Neural progenitor cell (in vitro differentiated cells): ENCODE measurements around the gene ODF2.

ENCODE experiments used
- EZH2 ChIP-seq: fragments of 200-600 bp; sonication (generic); IDR thresholded peaks from 2 replicates; pipeline ENCODE4 v1.6.1; 2017; ENCODE audit warnings: antibody characterized with exemption, mild to moderate bottlenecking, moderate library complexity
- EZH2phosphoT487 ChIP-seq: fragments of 200-600 bp; sonication (generic); IDR thresholded peaks from 2 replicates; pipeline ENCODE4 v1.6.1; 2017; ENCODE audit warnings: antibody characterized with exemption
- TF ChIP-seq, protein P1 (sequence below): fragments of 200-600 bp; sonication (generic); IDR thresholded peaks from 2 replicates; pipeline ENCODE4 v1.5.1; 2017; ENCODE audit warnings: antibody characterized with exemption, mild to moderate bottlenecking

DNA sequence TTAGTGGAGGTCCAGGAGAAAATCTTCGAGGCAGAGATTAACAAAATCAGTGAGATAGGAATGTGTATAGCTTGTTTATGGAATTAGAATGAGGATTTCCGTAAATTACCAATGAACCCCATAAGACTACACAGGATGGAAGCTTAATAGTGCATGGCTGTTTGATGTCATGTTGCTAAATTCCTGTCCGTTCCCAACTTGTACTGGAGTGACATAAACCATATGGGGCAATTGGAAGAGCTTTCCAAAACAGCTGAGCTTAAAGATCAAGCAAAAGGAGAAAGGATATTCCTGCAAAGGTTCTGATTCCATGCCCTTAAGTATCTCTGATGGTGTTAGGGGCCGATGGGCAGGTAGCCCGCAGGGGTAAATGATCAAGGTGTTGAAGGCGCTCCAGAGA, 66.2 kb downstream of the ODF2 start:
- TF ChIP-seq, protein P1, sequence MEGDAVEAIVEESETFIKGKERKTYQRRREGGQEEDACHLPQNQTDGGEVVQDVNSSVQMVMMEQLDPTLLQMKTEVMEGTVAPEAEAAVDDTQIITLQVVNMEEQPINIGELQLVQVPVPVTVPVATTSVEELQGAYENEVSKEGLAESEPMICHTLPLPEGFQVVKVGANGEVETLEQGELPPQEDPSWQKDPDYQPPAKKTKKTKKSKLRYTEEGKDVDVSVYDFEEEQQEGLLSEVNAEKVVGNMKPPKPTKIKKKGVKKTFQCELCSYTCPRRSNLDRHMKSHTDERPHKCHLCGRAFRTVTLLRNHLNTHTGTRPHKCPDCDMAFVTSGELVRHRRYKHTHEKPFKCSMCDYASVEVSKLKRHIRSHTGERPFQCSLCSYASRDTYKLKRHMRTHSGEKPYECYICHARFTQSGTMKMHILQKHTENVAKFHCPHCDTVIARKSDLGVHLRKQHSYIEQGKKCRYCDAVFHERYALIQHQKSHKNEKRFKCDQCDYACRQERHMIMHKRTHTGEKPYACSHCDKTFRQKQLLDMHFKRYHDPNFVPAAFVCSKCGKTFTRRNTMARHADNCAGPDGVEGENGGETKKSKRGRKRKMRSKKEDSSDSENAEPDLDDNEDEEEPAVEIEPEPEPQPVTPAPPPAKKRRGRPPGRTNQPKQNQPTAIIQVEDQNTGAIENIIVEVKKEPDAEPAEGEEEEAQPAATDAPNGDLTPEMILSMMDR = no peak
- no peak for TF ChIP-seq EZH2phosphoT487
- no peak for TF ChIP-seq EZH2
